Nephron progenitor cell (in vitro differentiated cells): ENCODE results near the gene KDM6B.

Experiments
- DNase-seq: peaks from one replicate; pipeline ENCODE4 v3.0.0; 2021
- H3K27ac Mint-ChIP-seq: 2 replicates; pipeline ENCODE4 v1.8.0; 2021; ENCODE audit warnings: mild to moderate bottlenecking, moderate library complexity, mixed read lengths
- H3K27me3 Mint-ChIP-seq: 2 replicates; pipeline ENCODE4 v1.8.0; 2021; ENCODE audit warnings: mild to moderate bottlenecking, low read depth, mixed read lengths; ENCODE audit not compliant: poor library complexity
- H3K36me3 Mint-ChIP-seq: 2 replicates; pipeline ENCODE4 v1.8.0; 2021; ENCODE audit warnings: low read depth, mixed read lengths
- H3K4me1 Mint-ChIP-seq: 2 replicates; pipeline ENCODE4 v1.8.0; 2021; ENCODE audit warnings: mixed read lengths
- H3K4me3 Mint-ChIP-seq: 2 replicates; pipeline ENCODE4 v1.8.0; 2021; ENCODE audit warnings: mild to moderate bottlenecking, moderate library complexity, mixed read lengths
- H3K9me3 Mint-ChIP-seq: 2 replicates; pipeline ENCODE4 v1.8.0; 2021; ENCODE audit warnings: mild to moderate bottlenecking, moderate library complexity, mixed read lengths
- CTCF ChIP-seq: fragments of 200-600 bp; sonication (generic); IDR thresholded peaks from 2 replicates; pipeline ENCODE4 v1.5.0; 2021; ENCODE audit warnings: antibody characterized with exemption

Gene KDM6B

GRCh38 chr17:7840875-7841274 is 6.9 kb downstream of the KDM6B start:
- Mint-ChIP-seq H3K4me1 (peaks cover 79% of the 10 kb centered on the region), H3K9me3 (no peaks in the 10 kb centered on the region), H3K27me3 (no peaks in the 10 kb centered on the region), H3K4me3 (peak overlapping the region; percentile 100), H3K36me3 (peaks cover 13% of the 10 kb centered on the region), H3K27ac (peak overlapping the region; percentile 98)
- TF ChIP-seq CTCF, result no peak
- no peak for DNase-seq

GRCh38 chr17:7841396-7841914 is 7.4 kb downstream of the KDM6B start:
- H3K4me3 Mint-ChIP-seq, result peak overlapping the region; percentile 100
- H3K4me1 Mint-ChIP-seq, result peaks cover 79% of the 10 kb centered on the region

GRCh38 chr17:7841915-7842379 is 7.9 kb downstream of the KDM6B start:
- H3K27me3 Mint-ChIP-seq, result no peaks in the 10 kb centered on the region
- peaks cover 19% of the 10 kb centered on the region for H3K36me3 Mint-ChIP-seq
- TF ChIP-seq CTCF, result no peak
- peak overlapping the region; percentile 92 for H3K4me3 Mint-ChIP-seq
- H3K4me1 Mint-ChIP-seq, result peaks cover 80% of the 10 kb centered on the region
- peak; percentile 96 for DNase-seq
- H3K9me3 Mint-ChIP-seq, result no peaks in the 10 kb centered on the region
- H3K27ac Mint-ChIP-seq, result peak overlapping the region; percentile 98

More at GRCh38 chr17:7841396-7841914, 7.4 kb downstream of the KDM6B start:
- peaks cover 14% of the 10 kb centered on the region for H3K36me3 Mint-ChIP-seq
- H3K27me3 Mint-ChIP-seq, result no peaks in the 10 kb centered on the region
- H3K27ac Mint-ChIP-seq, result peak overlapping the region; percentile 98
- peak; percentile 67 for DNase-seq
- no peaks in the 10 kb centered on the region for H3K9me3 Mint-ChIP-seq
- TF ChIP-seq CTCF, result no peak

- Mint-ChIP-seq H3K9me3 (no peaks in the 10 kb centered on the region), H3K36me3 (peaks cover 21% of the 10 kb centered on the region), H3K27me3 (no peaks in the 10 kb centered on the region), H3K4me1 (peaks cover 74% of the 10 kb centered on the region), H3K4me3 (peak overlapping the region; percentile 92), H3K27ac (peak overlapping the region; percentile 92)
- TF ChIP-seq CTCF, result no peak
- DNase-seq, result no peak
Observed at GRCh38 chr17:7842380-7843256, 8.6 kb downstream of the KDM6B start.

GRCh38 chr17:7843257-7843535 is 9.2 kb downstream of the KDM6B start:
- no peaks in the 10 kb centered on the region for H3K9me3 Mint-ChIP-seq
- peak overlapping the region; percentile 97 for H3K27ac Mint-ChIP-seq
- DNase-seq, result no peak
- peak overlapping the region; percentile 92 for H3K4me3 Mint-ChIP-seq
- peaks cover 72% of the 10 kb centered on the region for H3K4me1 Mint-ChIP-seq
- H3K36me3 Mint-ChIP-seq, result peaks cover 21% of the 10 kb centered on the region
- H3K27me3 Mint-ChIP-seq, result no peaks in the 10 kb centered on the region
- no peak for TF ChIP-seq CTCF
